Retina (tissue), 1 donor: Measurements from ENCODE around the gene NTF4.
A peak's percentile ranks its signal among the peaks of the same experiment; 100 is the strongest.
"Not testable (repeated sequence)": the region's sequence is repeated elsewhere in the genome, so short reads cannot be mapped to it uniquely, and the experiment has no call there.

Experiments used
- DNase-seq: peaks from one replicate; pipeline ENCODE4 v3.0.0-alpha.2; 2016

Gene NTF4

GRCh38 chr19:49056101-49056901 lies 8.3 kb downstream of the NTF4 start:
- DNase-seq = peak; percentile 78

GRCh38 chr19:49050376-49051033 lies 14.1 kb downstream of the NTF4 start:
- not testable (repeated sequence) for DNase-seq

- not testable (repeated sequence) for DNase-seq
These were observed 14.8 kb downstream of the NTF4 start for GRCh38 chr19:49049834-49050233.

GRCh38 chr19:49049011-49049410 lies 15.6 kb downstream of the NTF4 start, which contains the start of gene CGB8:
Gene CGB8 (minus strand): TSS chr19:49049111. CDS start chr19:49048739, 372 bp downstream.
- not testable (repeated sequence) for DNase-seq

DNA sequence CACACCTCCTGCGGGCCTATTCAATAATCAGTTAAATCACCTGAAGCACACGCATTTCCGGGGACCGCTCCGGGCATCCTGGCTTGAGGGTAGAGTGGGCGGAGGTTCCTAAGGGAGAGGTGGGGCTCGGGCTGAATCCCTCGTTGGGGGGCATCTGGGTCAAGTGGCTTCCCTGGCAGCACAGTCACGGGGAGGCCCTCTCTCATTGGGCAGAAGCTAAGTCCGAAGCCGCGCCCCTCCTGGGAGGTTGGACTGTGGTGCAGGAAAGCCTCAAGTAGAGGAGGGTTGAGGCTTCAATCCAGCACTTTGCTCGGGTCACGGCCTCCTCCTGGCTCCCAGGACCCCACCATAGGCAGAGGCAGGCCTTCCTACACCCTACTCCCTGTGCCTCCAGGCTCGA lies 21.1 kb downstream of the NTF4 start, which contains the start of gene CGB5:
CGB5 (plus strand) TSS at position 301 of the 400 bp plus-strand sequence. CDS start 362 bp downstream, outside the sequence.
- not testable (repeated sequence) for DNase-seq

DNA sequence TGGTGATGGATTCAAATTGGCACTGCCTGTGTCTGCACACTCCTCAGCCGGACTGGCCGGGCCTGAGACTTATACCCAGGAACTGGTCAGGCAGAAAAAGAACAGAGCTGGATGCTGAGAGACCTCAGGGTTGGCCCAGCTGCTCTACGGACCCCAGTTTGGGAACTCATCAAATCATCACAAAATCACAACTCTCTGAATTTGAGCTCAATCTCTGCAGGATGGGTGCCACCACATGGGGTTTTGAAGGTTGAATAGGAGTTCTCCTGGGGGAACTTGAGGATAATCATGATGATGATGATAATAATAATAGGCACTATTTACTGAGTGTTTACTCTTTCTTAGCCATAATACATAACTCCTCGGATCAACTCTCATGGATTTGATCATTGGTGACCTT lies 22.0 kb downstream of the NTF4 start:
- not testable (repeated sequence) for DNase-seq

GRCh38 chr19:49042177-49042576 lies 22.4 kb downstream of the NTF4 start:
- DNase-seq = no peak

DNA sequence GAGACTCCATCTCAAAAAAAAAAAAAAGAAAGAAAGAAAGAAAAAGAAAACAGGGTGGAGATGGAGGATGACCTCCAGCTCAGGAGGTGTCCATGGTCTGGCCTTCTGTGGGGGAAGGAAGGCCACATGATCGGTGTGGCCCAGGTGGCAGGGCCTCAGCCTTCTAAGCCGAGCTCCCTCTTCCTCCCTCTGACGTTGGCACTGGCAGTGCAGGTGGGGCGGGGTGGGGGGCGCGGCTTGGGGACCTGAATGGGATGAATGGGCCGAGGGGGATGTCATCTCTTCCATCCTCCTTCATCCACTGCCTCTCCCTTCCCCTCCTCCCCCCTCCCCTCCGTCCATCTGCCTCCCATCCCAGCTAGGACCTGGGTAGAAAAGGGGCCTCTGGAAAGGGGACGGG lies 24.9 kb downstream of the NTF4 start:
- DNase-seq = not testable (repeated sequence)

DNA sequence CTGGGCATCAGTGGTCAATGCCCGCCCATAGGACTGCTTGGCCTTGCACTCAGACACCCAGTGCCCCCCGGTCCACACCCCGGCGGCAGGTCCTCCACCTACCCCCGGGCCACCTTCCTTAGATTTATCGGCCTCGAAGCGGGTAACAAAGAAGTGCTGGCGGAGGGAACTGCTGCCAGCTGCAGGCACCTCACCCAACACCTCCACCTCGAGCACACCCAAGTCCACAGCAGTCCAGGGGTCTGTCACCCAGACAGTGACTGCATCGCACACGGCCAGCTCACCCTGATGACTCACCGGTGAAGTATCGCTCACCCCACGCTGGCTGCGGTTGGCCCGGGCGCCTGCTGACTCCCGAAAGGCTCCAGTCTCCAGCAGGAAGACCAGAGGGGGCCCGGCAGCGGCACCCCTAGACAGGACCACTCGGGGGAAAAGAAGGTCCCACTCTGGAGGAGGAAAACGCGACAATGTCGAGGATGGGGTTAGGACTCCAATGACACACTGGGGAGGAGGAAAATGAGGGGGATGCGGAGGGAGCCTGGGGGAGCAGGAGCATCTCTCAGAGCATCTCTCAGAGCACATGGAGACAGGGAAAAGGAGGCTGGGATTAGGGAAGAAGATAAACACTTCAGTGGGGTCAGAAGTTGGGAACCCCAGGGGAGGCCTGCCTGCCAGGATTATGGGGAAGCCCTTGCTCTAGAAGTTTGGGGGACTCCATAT lies 25.9 kb downstream of the NTF4 start:
- DNase-seq = not testable (repeated sequence)

- DNase-seq = not testable (repeated sequence)
These were observed 26.5 kb downstream of the NTF4 start for GRCh38 chr19:49038111-49038510.

- DNase-seq = not testable (repeated sequence)
These were observed 27.8 kb downstream of the NTF4 start, which contains the start of gene CGB1 for GRCh38 chr19:49036815-49037214. Gene CGB1 (minus strand): TSS chr19:49036895. CDS start chr19:49036711, 184 bp downstream.

GRCh38 chr19:49031642-49032301 lies 32.8 kb downstream of the NTF4 start, which contains the start of gene CGB2:
Gene CGB2 (plus strand): TSS chr19:49031890. CDS start chr19:49032096, 206 bp downstream.
- DNase-seq = not testable (repeated sequence)

- not testable (repeated sequence) for DNase-seq
These were observed 34.3 kb downstream of the NTF4 start for GRCh38 chr19:49030323-49030722.

- DNase-seq = not testable (repeated sequence)
These were observed 34.9 kb downstream of the NTF4 start for GRCh38 chr19:49029749-49030148.

GRCh38 chr19:49028686-49029085 lies 35.9 kb downstream of the NTF4 start:
- DNase-seq = not testable (repeated sequence)

DNA sequence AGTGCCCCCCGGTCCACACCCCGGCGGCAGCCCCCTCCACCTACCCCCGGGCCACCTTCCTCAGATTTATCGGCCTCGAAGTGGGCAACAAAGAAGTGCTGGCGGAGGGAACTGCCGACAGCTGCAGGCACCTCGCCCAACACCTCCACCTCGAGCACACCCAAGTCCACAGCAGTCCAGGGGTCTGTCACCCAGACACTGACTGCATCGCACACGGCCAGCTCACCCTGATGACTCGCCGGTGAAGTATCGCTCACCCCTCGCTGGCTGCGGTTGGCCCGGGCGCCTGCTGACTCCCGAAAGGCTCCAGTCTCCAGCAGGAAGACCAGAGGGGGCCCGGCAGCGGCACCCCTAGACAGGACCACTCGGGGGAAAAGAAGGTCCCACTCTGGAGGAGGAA lies 39.0 kb downstream of the NTF4 start:
- not testable (repeated sequence) for DNase-seq

GRCh38 chr19:49025088-49025487 lies 39.5 kb downstream of the NTF4 start:
- DNase-seq = not testable (repeated sequence)

- DNase-seq = not testable (repeated sequence)
These were observed 40.4 kb downstream of the NTF4 start, which contains the start of gene CGB3 for GRCh38 chr19:49024233-49024632. Gene CGB3 (minus strand): TSS chr19:49024333. CDS start chr19:49023971, 362 bp downstream.

DNA sequence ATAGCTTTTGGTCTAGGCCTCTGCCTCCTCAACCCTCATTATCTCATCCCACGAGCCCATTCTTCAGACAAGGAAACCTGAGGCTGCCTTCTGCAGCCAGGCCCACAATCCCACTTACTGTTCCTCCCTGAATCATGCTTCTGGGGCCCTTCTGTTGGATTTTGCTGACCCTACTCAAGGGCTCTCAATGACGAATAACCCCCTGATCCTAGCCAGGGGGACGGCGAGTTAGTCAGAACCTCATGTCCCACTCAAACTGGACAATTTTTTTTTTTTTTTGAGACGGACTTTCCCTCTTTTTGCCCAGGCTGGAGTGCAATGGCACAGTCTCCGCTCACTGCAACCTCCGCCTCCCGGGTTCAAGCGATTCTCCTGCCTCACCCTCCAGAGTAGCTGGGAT lies 42.5 kb downstream of the NTF4 start:
- no peak for DNase-seq

DNA sequence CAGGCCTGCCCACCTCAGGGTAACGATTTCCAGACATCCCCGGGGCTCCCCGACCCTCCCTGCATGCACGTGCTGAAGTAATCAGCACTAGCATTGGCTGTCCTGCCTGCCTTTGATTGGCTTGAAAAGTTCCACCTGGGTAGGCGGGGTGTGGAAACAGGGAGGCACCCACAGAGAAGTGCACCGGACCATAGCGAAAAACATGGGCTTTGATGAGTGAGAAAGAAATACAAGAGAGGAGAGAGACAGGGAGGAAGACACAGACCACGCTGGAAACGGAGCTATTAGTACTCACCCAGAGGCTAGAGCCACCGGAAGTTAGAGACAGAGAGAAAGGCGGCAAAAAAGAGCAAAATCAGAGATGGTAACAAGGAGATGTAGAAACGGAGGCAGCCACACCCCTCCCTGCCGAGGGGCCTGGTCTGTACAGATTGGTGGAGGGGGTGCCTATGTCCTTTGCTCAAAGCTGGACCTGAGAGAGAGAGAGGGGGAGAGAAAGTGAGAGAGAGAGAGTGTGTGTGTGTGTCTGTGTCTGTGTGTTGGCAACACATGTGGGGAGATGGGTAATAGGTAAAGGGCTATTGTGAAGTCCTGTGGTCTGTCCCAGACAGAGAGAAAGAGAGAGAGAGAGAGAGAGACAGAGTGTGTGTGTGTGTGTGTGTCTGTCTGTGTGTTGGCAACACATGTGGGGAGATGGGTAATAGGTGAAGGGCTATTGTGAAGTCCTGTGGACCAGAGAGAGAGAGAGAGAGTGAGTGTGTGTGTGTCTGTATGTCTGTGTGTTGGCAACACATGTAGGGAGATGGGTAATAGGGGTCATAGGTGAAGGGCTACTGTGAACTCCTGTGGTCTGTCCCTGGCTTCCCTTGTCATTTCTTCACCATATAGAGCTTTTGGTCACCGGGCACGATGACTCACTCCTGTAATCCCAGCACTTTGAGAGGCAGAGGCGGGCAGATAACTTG lies 43.4 kb downstream of the NTF4 start:
- no peak for DNase-seq

- DNase-seq = no peak
These were observed 44.3 kb downstream of the NTF4 start for GRCh38 chr19:49020342-49020741.
